Ovary (tissue), 9 donors: Measurements from ENCODE around the gene NR3C2. TPM values are rescaled to one million over a fixed set of nuclear protein-coding genes. Genes with fewer than 3 reads are reported as not detected.

Experiments
- DNase-seq, 5 donors: peaks; one replicate each; pipeline ENCODE4 v3.0.0-alpha.2; 2019 to 2020
- H3K27ac ChIP-seq, 2 donors: fragments of 200-600 bp; one replicate each; pipeline versions ENCODE4 v1.5.1 to v1.8.0; 2019 to 2022
- H3K27me3 ChIP-seq: fragments of 200-600 bp; one replicate; pipeline ENCODE4 v1.8.0; 2022
- H3K36me3 ChIP-seq: fragments of 200-600 bp; sonication (generic); one replicate; pipeline ENCODE4 v1.5.1; 2019
- H3K4me1 ChIP-seq: one replicate; pipeline ENCODE4 v1.8.1; 2013; ENCODE audit warnings: mild to moderate bottlenecking, moderate library complexity; ENCODE audit not compliant: insufficient read depth
- H3K4me3 ChIP-seq: fragments of 200-600 bp; sonication (generic); one replicate; pipeline ENCODE4 v1.5.1; 2017
- H3K9me3 ChIP-seq, 2 donors: fragments of 200-600 bp in 1 of 2; sonication (generic) in 1 of 2; one replicate each; pipeline versions ENCODE4 v1.5.1 to v1.8.1; 2013 to 2019; ENCODE audit warnings: mild to moderate bottlenecking in 1 of 2, moderate library complexity in 1 of 2
- EP300 ChIP-seq: sonication (generic); formaldehyde crosslinking; IDR thresholded peaks from one replicate; pipeline ENCODE4 v1.6.1; 2017; ENCODE audit warnings: antibody characterized with exemption
- POLR2A ChIP-seq: fragments of 450-650 bp; IDR thresholded peaks from one replicate; pipeline ENCODE4 v1.6.1; 2017; ENCODE audit warnings: antibody characterized with exemption, mild to moderate bottlenecking, moderate library complexity
- WGBS, 3 donors: extraction: QIAGEN DNeasy Blood & Tissue Kit in 1 of 3; methylation state at CpG; one replicate each; pipeline versions ENCODE4 v1.1.5 to v1.1.7; 2013 to 2017; 5-methylcytosine and 5-hydroxymethylcytosine counted together
- intact Hi-C, 4 donors: fragments of 100-400 bp; cut with DNase I; formaldehyde crosslinking; loops; one replicate each; pipeline versions ENCODE4 v1.11.0 to v1.15.1; 2022 to 2023
- polyA plus RNA-seq, 2 donors: library from polyadenylated mRNA; stranded (reverse); fragments of 200-250 nt in 1 of 2; fragments of 350-450 nt in 1 of 2; fragmentation: Illumina TruSeq in 1 of 2; extraction: RNeasy Lipid Tissue Mini Kit (QIAGEN cat#74804) in 1 of 2; gene quantifications; one replicate each; pipeline ENCODE4 v1.2.3, GENCODE V29; 2013 to 2014
- total RNA-seq, 7 donors: library from RNA; depleted of rRNA in 2 of 7; stranded (reverse); fragments of >200 nt in 2 of 7; fragmentation: NEBNext Ultra II Directional in 3 of 7; extraction: Animal tissue kit (Norgen Biotek cat#: 25700) in 3 of 7; gene quantifications; one replicate each; pipeline versions ENCODE4 v1.1.0 to v1.2.4, GENCODE V29; 2016 to 2023
- TF ChIP-seq, protein P1 (sequence below), 3 donors: fragments of 450-650 bp in 2 of 3; fragments of 200-600 bp in 1 of 3; IDR thresholded peaks; one replicate each; pipeline versions ENCODE4 v1.5.1 to v1.8.0; 2016 to 2022; ENCODE audit warnings: antibody characterized with exemption in 3 of 3, mild to moderate bottlenecking in 1 of 3
- donor health status: DM: no; HTN: no; CAD: no; lungs with moderate emphysema.
- donor health status: DM: no; HTN: no; CAD: no.
- donor health status: Bipolar disorder and iron deficiency.
- donor health status: DM: yes; HTN: yes; CAD: no.
- donor health status: DM: no; HTN: no; CAD: no.
- donor health status: DM: yes; HTN: yes; CAD: no.

Gene NR3C2
- total and polyA plus RNA-seq, 9 donors: 6.8 to 37.5 (median 22.9) TPM

DNA sequence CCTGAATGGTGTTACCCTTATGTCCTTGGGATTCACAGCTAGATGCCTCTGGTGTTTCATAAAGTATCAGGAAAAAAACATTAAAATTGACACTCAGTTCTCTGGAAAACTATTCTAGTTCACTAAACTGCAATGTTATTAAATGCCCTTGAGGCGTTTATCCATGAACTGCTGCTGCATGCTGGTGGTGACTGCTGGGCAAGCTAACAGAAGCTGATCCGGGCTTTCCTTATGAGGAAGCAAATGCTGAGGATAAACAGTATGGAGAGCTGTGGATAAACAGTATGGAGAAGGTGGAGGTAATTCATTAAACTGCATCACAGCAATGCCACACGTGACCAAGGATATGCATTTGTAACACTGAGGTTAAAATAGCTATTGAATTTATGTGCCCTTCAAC is 227.0 kb downstream of the NR3C2 start:
- WGBS, 3 donors: 25 to 53% (median 25%) methylated on average over 3 of the region's 3 CpGs
- H3K9me3 ChIP-seq: no peaks in the 10 kb centered on the region
- no peaks in the 10 kb centered on the region for H3K27me3 ChIP-seq
- no peaks in the 10 kb centered on the region for H3K36me3 ChIP-seq
- peaks cover 12% of the 10 kb centered on the region for H3K4me1 ChIP-seq
- intact Hi-C loops: no loop called here
- H3K4me3 ChIP-seq: no peak overlapping the region
- no peak for TF ChIP-seq POLR2A
- TF ChIP-seq, protein P1, sequence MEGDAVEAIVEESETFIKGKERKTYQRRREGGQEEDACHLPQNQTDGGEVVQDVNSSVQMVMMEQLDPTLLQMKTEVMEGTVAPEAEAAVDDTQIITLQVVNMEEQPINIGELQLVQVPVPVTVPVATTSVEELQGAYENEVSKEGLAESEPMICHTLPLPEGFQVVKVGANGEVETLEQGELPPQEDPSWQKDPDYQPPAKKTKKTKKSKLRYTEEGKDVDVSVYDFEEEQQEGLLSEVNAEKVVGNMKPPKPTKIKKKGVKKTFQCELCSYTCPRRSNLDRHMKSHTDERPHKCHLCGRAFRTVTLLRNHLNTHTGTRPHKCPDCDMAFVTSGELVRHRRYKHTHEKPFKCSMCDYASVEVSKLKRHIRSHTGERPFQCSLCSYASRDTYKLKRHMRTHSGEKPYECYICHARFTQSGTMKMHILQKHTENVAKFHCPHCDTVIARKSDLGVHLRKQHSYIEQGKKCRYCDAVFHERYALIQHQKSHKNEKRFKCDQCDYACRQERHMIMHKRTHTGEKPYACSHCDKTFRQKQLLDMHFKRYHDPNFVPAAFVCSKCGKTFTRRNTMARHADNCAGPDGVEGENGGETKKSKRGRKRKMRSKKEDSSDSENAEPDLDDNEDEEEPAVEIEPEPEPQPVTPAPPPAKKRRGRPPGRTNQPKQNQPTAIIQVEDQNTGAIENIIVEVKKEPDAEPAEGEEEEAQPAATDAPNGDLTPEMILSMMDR (IDR thresholded peaks at IDR 0.05): no peak
- no peak for TF ChIP-seq EP300
- H3K27ac ChIP-seq: peak overlapping the region in 1 of 2 donors; percentile 44
- DNase-seq: no peak

- 21 to 47% (median 22%) methylated on average over 11 of the region's 11 CpGs for WGBS, 3 donors
- intact Hi-C loops: no loop called here
- no peaks in the 10 kb centered on the region for H3K9me3 ChIP-seq
- H3K36me3 ChIP-seq: no peaks in the 10 kb centered on the region
- TF ChIP-seq, protein P1 (IDR thresholded peaks at IDR 0.05): no peak
- peak overlapping the region in 1 of 2 donors; percentile 44 for H3K27ac ChIP-seq
- H3K4me1 ChIP-seq: peaks cover 12% of the 10 kb centered on the region
- H3K4me3 ChIP-seq: no peak overlapping the region
- no peaks in the 10 kb centered on the region for H3K27me3 ChIP-seq
- peak in 4 of 5 donors; percentile 30 to 50 (median 41) for DNase-seq
These were observed 227.6 kb downstream of the NR3C2 start for GRCh38 chr4:148214529-148215166.

- Histone ChIP-seq H3K36me3 (no peaks in the 10 kb centered on the region), H3K27ac (no peak overlapping the region), H3K27me3 (no peaks in the 10 kb centered on the region), H3K4me1 (peaks cover 6% of the 10 kb centered on the region), H3K4me3 (no peak overlapping the region), H3K9me3 (no peaks in the 10 kb centered on the region)
- intact Hi-C loops: no loop called here
- no peak for DNase-seq
- 37 to 66% (median 65%) methylated on average over 3 of the region's 3 CpGs for WGBS, 3 donors
- no peak for TF ChIP-seq POLR2A
- no peak for TF ChIP-seq EP300
- TF ChIP-seq, protein P1 (IDR thresholded peaks at IDR 0.05): no peak
These were observed 230.7 kb downstream of the NR3C2 start for GRCh38 chr4:148211533-148211932.

DNA sequence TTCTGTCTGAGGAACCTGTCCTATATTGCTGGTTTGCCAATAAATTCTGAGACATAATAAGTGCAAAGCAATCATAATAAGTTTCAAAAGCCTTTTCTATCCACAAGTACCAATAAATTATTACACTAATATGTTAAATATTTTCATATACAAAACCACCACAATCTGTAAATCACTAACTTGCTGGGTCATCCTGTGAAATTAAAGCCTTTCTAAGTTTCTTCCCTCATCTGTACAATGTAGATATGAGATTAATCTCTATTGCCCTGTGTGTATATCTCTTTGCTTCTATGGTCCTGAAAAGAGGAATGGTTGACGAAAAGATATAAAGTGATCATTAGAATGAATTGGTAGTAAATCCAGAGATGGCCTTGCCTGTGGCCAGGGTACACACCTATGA is 231.6 kb downstream of the NR3C2 start:
- peaks cover 6% of the 10 kb centered on the region for H3K4me1 ChIP-seq
- 90 to 96% (median 96%) methylated on average over 1 of the region's 1 CpG for WGBS, 3 donors
- no peak overlapping the region for H3K4me3 ChIP-seq
- H3K9me3 ChIP-seq: no peaks in the 10 kb centered on the region
- no peak overlapping the region for H3K27ac ChIP-seq
- TF ChIP-seq POLR2A (no peak), EP300 (no peak)
- TF ChIP-seq, protein P1 (IDR thresholded peaks at IDR 0.05): no peak
- H3K36me3 ChIP-seq: no peaks in the 10 kb centered on the region
- intact Hi-C loops: no loop called here
- no peaks in the 10 kb centered on the region for H3K27me3 ChIP-seq
- DNase-seq: no peak
